ENCODE results near the gene EEFSEC. TPM values are rescaled to one million over a fixed set of nuclear protein-coding genes. Genes with fewer than 3 reads are reported as not detected.

EEFSEC gene
- total and polyA plus RNA-seq, 8 donors: 11.5 to 23.0 (median 19.9) TPM

DNA sequence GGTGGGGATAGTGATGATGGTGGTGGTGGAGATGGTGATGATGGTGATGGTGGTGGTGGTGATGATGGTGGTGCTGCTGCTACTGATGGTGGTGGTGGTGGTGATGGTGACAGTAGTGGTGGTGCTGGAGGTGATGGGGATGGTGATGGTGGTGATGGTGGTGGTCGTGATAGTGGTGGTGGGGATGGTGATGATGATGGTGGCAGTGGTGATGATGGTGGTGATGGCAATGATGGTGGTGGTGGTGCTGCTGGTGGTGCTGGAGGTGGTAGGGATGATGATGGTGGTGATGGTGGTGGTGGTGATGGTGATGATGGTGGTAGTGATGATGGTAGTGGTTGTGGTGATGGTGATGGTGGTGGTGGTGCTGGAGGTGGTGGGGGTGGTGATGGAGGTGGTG, 292.1 kb downstream of the EEFSEC start:
- no peak for DNase-seq
- no peaks in the 10 kb centered on the region for H3K36me3 ChIP-seq
- H3K4me3 ChIP-seq: no peak overlapping the region
- no peaks in the 10 kb centered on the region for H3K27me3 ChIP-seq
- no peak for ATAC-seq
- H3K27ac ChIP-seq: no peak overlapping the region
- H3K9me3 ChIP-seq: no peaks in the 10 kb centered on the region
- H3K4me1 ChIP-seq: no peaks in the 10 kb centered on the region
- TF ChIP-seq, protein P1, sequence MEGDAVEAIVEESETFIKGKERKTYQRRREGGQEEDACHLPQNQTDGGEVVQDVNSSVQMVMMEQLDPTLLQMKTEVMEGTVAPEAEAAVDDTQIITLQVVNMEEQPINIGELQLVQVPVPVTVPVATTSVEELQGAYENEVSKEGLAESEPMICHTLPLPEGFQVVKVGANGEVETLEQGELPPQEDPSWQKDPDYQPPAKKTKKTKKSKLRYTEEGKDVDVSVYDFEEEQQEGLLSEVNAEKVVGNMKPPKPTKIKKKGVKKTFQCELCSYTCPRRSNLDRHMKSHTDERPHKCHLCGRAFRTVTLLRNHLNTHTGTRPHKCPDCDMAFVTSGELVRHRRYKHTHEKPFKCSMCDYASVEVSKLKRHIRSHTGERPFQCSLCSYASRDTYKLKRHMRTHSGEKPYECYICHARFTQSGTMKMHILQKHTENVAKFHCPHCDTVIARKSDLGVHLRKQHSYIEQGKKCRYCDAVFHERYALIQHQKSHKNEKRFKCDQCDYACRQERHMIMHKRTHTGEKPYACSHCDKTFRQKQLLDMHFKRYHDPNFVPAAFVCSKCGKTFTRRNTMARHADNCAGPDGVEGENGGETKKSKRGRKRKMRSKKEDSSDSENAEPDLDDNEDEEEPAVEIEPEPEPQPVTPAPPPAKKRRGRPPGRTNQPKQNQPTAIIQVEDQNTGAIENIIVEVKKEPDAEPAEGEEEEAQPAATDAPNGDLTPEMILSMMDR (IDR thresholded peaks at IDR 0.05): no peak
- intact Hi-C loops (cut with DNase I): no loop called here

GRCh38 chr3:128446821-128447220, 293.5 kb downstream of the EEFSEC start:
- H3K9me3 ChIP-seq: no peaks in the 10 kb centered on the region
- H3K36me3 ChIP-seq: no peaks in the 10 kb centered on the region
- no peaks in the 10 kb centered on the region for H3K4me1 ChIP-seq
- ATAC-seq (no peak), DNase-seq (no peak)
- intact Hi-C loops (cut with DNase I): no loop called here
- TF ChIP-seq, protein P1 (IDR thresholded peaks at IDR 0.05): no peak
- H3K4me3 ChIP-seq: no peak overlapping the region
- no peak overlapping the region for H3K27ac ChIP-seq
- H3K27me3 ChIP-seq: no peaks in the 10 kb centered on the region

DNA sequence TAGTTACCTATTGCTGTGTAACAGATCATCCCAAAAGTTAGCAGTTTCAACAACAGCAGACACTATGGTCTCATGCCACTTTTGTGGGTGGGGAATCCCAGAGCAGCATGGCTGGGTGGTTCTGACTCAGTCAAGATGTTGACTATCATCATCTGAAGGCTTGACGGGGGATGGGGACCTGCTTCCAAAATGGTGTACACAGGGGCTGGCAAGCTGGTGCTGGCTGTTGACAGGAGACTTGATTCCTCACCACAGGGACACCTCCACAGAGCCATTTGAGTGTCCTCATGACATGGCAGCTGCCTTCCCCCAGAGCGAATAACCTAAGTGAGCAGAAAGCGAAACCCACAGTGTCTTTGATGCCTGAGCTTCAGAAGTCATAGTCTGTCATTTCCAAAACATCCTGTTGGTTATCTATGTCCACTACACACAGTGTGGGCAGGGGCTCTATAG, 294.3 kb downstream of the EEFSEC start:
- DNase-seq: no peak
- H3K36me3 ChIP-seq: no peaks in the 10 kb centered on the region
- no peaks in the 10 kb centered on the region for H3K9me3 ChIP-seq
- ATAC-seq: no peak
- intact Hi-C loops (cut with DNase I): no loop called here
- TF ChIP-seq, protein P1 (IDR thresholded peaks at IDR 0.05): no peak
- H3K4me1 ChIP-seq: no peaks in the 10 kb centered on the region
- no peak overlapping the region for H3K4me3 ChIP-seq
- no peak overlapping the region for H3K27ac ChIP-seq
- peaks cover 0 to 3% of the 10 kb centered on the region in 2 donors for H3K27me3 ChIP-seq

- Histone ChIP-seq H3K27me3 (peaks cover 0 to 12% of the 10 kb centered on the region in 2 donors), H3K4me3 (no peak overlapping the region), H3K9me3 (no peaks in the 10 kb centered on the region), H3K4me1 (no peaks in the 10 kb centered on the region), H3K36me3 (no peaks in the 10 kb centered on the region), H3K27ac (no peak overlapping the region)
- intact Hi-C loops (cut with DNase I): no loop called here
- DNase-seq (peak in 1 of 4 donors; percentile 19), ATAC-seq (no peak)
- TF ChIP-seq, protein P1 (IDR thresholded peaks at IDR 0.05): no peak
Observed at GRCh38 chr3:128448491-128448890, 295.2 kb downstream of the EEFSEC start.

- no peak overlapping the region for H3K27ac ChIP-seq
- H3K4me1 ChIP-seq: no peaks in the 10 kb centered on the region
- intact Hi-C loops (cut with DNase I): no loop called here
- DNase-seq: peak in 1 of 4 donors; percentile 40
- no peaks in the 10 kb centered on the region for H3K9me3 ChIP-seq
- ATAC-seq: no peak
- no peak overlapping the region for H3K4me3 ChIP-seq
- H3K36me3 ChIP-seq: no peaks in the 10 kb centered on the region
- TF ChIP-seq, protein P1 (IDR thresholded peaks at IDR 0.05): no peak
- peaks cover 0 to 19% of the 10 kb centered on the region in 2 donors for H3K27me3 ChIP-seq
Observed at GRCh38 chr3:128449111-128449638, 295.9 kb downstream of the EEFSEC start.
